Measurements from ENCODE around the gene PLK3.
A peak's percentile ranks its signal among the peaks of the same experiment; 100 is the strongest.
"Not testable (repeated sequence)": the region's sequence is repeated elsewhere in the genome, so short reads cannot be mapped to it uniquely, and the experiment has no call there.

The PLK3 gene

DNA sequence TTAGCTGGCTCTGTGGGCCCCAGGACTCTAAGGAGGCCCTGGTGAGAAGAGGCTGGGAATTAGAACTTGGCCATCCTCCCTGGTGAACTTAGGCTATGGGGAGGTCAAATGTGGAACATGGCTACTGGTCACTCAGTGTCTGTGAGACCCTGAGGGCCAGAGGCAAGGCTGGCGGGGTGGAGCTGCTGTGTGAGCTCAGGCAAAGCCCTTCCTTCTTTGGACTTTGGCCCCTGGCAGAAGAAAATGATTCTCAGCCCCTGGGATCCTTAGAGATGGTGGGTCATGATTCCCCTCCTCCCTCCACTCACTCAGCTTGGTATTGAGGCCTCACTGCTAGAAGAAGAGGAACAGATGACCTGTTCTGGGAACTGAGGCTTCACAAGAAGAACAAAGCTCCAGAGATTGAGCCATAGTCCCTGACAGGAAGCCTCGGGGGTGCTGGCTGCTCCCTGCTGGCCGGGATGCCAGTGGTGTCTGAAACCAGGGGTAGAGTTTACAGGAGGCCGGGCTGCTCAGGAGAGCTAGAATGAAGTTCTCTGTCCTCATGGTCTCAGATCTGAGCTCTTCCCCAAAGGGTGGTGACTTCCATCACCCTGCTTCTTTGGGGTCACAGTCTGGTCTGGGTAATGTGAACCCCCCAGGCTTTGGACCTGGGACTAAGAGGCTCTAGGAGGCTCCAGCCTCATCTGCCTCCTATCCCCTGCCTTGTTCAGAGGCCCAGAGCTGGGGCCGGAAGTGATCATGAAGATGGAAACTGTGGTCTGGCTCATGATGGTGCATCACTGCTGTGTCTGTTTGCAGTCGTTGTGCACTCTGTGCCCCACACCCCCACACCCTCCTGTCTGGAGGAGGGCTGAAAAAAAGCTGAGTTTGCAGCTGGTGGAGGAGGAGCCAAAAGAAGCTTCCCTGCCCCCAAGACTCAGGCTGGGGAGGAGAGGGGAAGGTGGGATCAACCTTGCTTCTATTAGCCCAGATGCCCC lies 9.1 kb downstream of the PLK3 start:
- DNase-seq = peak; percentile 82 to 88 (median 83)
- H3K36me3 ChIP-seq (ENCODE audit: control insufficient read depth, insufficient read depth, low read length) = peaks cover 25% of the 10 kb centered on the region
- peaks cover 77% of the 10 kb centered on the region for H3K4me1 ChIP-seq (ENCODE audit: control insufficient read depth, insufficient read depth, low read length, poor library complexity, severe bottlenecking)
- H3K4me3 ChIP-seq (ENCODE audit: insufficient read depth, low read depth, low read length, poor library complexity, severe bottlenecking) = peak overlapping the region; percentile 24
- H3K27ac ChIP-seq (ENCODE audit: insufficient read depth, low read length, poor library complexity, severe bottlenecking) = peak overlapping the region; percentile 98
- no peaks in the 10 kb centered on the region for H3K9me3 ChIP-seq (ENCODE audit: control insufficient read depth, low read length)
- H3K27me3 ChIP-seq (replicated peaks; ENCODE audit: control insufficient read depth, insufficient read depth, low read length, poor library complexity, severe bottlenecking) = no peaks in the 10 kb centered on the region

DNA sequence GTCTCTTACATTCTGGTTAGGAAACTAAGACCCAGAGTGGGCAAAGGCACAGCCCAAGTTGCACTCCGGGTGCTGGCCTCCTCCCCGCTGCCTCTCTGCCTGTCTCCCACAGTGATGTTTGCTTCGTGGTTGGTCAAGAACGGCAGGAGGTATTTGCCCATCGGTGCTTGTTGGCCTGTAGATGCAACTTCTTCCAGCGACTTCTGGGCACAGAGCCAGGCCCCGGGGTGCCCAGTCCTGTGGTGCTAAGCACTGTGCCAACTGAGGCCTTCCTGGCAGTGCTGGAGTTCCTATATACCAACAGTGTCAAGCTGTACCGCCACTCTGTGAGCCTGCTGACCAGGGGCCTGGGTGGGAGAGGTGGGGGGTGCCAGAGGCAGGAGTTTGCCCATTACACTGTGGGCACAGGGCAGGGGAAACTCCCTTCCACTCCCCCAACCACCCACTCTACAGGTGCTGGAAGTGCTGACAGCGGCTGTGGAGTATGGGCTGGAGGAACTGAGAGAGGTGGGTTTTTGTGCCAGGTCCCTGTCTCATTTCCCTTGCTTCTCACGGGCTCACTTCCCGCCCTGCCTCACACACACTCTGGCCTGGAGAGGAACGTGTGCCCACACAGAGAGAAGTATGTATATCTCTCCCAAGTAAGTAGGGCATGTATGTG lies 10.1 kb downstream of the PLK3 start:
- H3K27me3 ChIP-seq (replicated peaks; ENCODE audit: control insufficient read depth, insufficient read depth, low read length, poor library complexity, severe bottlenecking) = no peaks in the 10 kb centered on the region
- H3K27ac ChIP-seq (ENCODE audit: insufficient read depth, low read length, poor library complexity, severe bottlenecking) = peak overlapping the region; percentile 98
- peaks cover 77% of the 10 kb centered on the region for H3K4me1 ChIP-seq (ENCODE audit: control insufficient read depth, insufficient read depth, low read length, poor library complexity, severe bottlenecking)
- peak in 2 of 3 donors; percentile 31 to 38 for DNase-seq
- H3K4me3 ChIP-seq (ENCODE audit: insufficient read depth, low read depth, low read length, poor library complexity, severe bottlenecking) = no peak overlapping the region
- peaks cover 14% of the 10 kb centered on the region for H3K36me3 ChIP-seq (ENCODE audit: control insufficient read depth, insufficient read depth, low read length)
- no peaks in the 10 kb centered on the region for H3K9me3 ChIP-seq (ENCODE audit: control insufficient read depth, low read length)

DNA sequence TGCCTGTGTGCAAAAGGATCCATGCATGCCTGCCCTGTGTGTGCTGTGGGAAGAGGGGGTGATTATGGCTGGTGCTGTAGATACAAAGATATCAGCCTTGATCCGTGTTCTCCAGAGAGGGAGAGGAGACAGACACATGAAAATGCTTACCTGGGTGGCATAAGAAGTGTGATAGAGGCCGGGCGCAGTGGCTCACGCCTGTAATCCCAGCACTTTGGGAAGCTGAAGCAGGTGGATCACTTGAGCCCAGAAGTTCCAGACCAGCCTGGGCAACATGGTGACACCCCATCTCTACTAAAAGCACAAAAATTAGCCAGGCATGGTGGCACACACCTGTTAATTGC lies 10.6 kb downstream of the PLK3 start:
- H3K27ac ChIP-seq (ENCODE audit: insufficient read depth, low read length, poor library complexity, severe bottlenecking) = peak overlapping the region; percentile 98
- peaks cover 77% of the 10 kb centered on the region for H3K4me1 ChIP-seq (ENCODE audit: control insufficient read depth, insufficient read depth, low read length, poor library complexity, severe bottlenecking)
- H3K4me3 ChIP-seq (ENCODE audit: insufficient read depth, low read depth, low read length, poor library complexity, severe bottlenecking); DNase-seq; H3K36me3 ChIP-seq (ENCODE audit: control insufficient read depth, insufficient read depth, low read length); H3K27me3 ChIP-seq (replicated peaks; ENCODE audit: control insufficient read depth, insufficient read depth, low read length, poor library complexity, severe bottlenecking); H3K9me3 ChIP-seq (ENCODE audit: control insufficient read depth, low read length): not testable (repeated sequence)

DNA sequence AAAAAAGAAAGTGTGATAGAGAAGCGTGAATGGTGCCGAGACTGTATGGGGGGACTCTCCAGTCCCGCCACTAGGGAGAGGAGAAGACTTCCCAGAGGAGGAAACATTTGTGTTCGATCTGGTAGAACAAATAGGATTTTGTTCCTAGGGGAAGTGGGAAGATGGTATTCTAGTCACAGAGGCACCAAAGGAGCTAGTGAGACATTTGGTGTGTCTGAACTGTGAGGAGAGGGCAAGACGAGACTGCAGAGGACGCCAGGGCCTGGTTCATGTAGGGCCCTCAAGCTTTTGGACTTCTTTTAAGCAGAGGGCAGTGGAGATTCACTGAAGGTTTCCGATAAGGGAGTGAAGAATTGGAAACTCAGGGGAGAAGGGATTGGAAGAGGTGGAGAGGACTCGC lies 11.1 kb downstream of the PLK3 start:
- no peaks in the 10 kb centered on the region for H3K27me3 ChIP-seq (replicated peaks; ENCODE audit: control insufficient read depth, insufficient read depth, low read length, poor library complexity, severe bottlenecking)
- H3K4me3 ChIP-seq (ENCODE audit: insufficient read depth, low read depth, low read length, poor library complexity, severe bottlenecking) = no peak overlapping the region
- peaks cover 7% of the 10 kb centered on the region for H3K36me3 ChIP-seq (ENCODE audit: control insufficient read depth, insufficient read depth, low read length)
- H3K4me1 ChIP-seq (ENCODE audit: control insufficient read depth, insufficient read depth, low read length, poor library complexity, severe bottlenecking) = peaks cover 72% of the 10 kb centered on the region
- no peaks in the 10 kb centered on the region for H3K9me3 ChIP-seq (ENCODE audit: control insufficient read depth, low read length)
- H3K27ac ChIP-seq (ENCODE audit: insufficient read depth, low read length, poor library complexity, severe bottlenecking) = peak overlapping the region; percentile 98
- DNase-seq = no peak

DNA sequence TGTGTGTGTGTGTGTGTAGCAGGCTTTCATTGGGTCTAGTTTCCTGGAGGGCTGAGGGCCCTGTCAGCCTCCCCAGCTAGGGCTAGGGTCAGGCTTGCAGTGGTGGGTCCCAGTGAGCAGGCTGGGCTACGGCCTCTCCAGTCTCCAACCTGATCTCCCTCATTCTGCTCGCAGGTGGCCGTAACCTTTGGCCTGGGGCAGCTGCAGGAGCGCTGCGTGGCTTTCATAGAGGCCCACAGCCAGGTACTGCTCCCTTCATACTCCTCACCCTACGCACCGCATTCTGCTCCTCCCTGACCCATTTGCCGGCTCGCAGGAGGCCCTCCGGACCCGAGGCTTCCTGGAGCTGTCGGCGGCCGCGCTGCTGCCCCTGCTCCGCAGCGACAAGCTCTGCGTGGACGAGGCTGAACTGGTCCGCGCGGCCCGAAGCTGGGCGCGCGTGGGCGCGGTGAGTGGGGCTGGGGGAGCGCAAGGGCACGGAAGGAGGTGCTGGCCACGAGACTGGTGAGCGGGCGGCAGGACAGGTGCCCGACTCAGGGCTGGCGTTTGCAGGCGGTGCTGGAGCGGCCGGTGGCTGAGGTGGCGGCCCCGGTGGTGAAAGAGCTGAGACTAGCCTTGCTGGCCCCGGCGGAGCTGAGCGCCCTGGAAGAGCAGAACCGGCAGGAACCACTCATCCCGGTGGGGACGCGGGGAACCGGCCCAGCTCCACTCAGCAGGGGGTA lies 12.8 kb downstream of the PLK3 start:
- Histone ChIP-seq H3K4me3 (ENCODE audit: insufficient read depth, low read depth, low read length, poor library complexity, severe bottlenecking) (peak overlapping the region; percentile 52), H3K4me1 (ENCODE audit: control insufficient read depth, insufficient read depth, low read length, poor library complexity, severe bottlenecking) (peaks cover 54% of the 10 kb centered on the region), H3K9me3 (ENCODE audit: control insufficient read depth, low read length) (no peaks in the 10 kb centered on the region), H3K27ac (ENCODE audit: insufficient read depth, low read length, poor library complexity, severe bottlenecking) (peak overlapping the region; percentile 71), H3K27me3 (replicated peaks; ENCODE audit: control insufficient read depth, insufficient read depth, low read length, poor library complexity, severe bottlenecking) (no peaks in the 10 kb centered on the region), H3K36me3 (ENCODE audit: control insufficient read depth, insufficient read depth, low read length) (no peaks in the 10 kb centered on the region)
- no peak for DNase-seq

DNA sequence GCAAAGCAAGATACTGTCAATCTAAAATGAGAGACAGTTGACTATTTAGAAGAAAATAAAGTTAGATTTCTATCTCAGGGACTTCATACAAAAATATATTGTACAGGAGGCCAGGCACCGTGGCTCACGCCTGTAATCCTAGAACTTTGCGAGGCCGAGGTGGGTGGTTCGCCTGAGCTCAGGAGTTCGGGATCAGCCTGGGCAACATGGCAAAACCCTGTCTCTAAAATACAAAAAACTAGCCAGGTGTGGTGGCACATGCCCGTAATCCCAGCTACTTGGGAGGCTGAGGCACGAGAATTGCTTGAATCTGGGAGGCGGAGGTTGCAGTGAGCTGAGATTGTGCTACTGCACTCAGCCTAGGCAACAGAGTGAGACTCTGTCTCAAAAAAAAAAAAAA lies 15.7 kb downstream of the PLK3 start:
- peaks cover 31% of the 10 kb centered on the region for H3K4me1 ChIP-seq (ENCODE audit: control insufficient read depth, insufficient read depth, low read length, poor library complexity, severe bottlenecking)

DNA sequence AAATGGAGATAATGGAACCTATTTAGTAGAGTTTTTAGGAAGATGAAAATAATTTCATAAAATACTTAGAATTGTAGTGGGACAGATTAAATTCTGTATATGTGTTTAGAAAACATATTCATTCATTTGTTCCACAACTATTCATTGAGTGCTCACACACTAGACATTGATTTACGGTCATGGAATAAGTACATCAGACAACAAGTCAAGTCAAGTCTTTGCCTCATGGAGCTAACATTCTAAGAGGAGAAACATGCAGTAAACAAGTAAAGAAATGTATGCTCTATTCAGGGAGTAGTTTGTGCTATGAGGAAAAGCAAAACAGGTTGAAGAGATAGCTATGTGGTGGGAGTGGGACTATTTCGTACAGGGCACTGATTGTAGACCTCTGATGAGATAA lies 17.1 kb downstream of the PLK3 start:
- no peaks in the 10 kb centered on the region for H3K9me3 ChIP-seq (ENCODE audit: control insufficient read depth, low read length)
- H3K4me1 ChIP-seq (ENCODE audit: control insufficient read depth, insufficient read depth, low read length, poor library complexity, severe bottlenecking) = peaks cover 18% of the 10 kb centered on the region
- H3K27ac ChIP-seq (ENCODE audit: insufficient read depth, low read length, poor library complexity, severe bottlenecking) = no peak overlapping the region
- no peak overlapping the region for H3K4me3 ChIP-seq (ENCODE audit: insufficient read depth, low read depth, low read length, poor library complexity, severe bottlenecking)
- DNase-seq = no peak
- no peaks in the 10 kb centered on the region for H3K27me3 ChIP-seq (replicated peaks; ENCODE audit: control insufficient read depth, insufficient read depth, low read length, poor library complexity, severe bottlenecking)
- no peaks in the 10 kb centered on the region for H3K36me3 ChIP-seq (ENCODE audit: control insufficient read depth, insufficient read depth, low read length)

More for the DNA sequence above, 15.7 kb downstream of the PLK3 start:
- not testable (repeated sequence) for H3K36me3 ChIP-seq (ENCODE audit: control insufficient read depth, insufficient read depth, low read length); H3K27me3 ChIP-seq (replicated peaks; ENCODE audit: control insufficient read depth, insufficient read depth, low read length, poor library complexity, severe bottlenecking); H3K4me3 ChIP-seq (ENCODE audit: insufficient read depth, low read depth, low read length, poor library complexity, severe bottlenecking); H3K27ac ChIP-seq (ENCODE audit: insufficient read depth, low read length, poor library complexity, severe bottlenecking); DNase-seq; H3K9me3 ChIP-seq (ENCODE audit: control insufficient read depth, low read length)

DNA sequence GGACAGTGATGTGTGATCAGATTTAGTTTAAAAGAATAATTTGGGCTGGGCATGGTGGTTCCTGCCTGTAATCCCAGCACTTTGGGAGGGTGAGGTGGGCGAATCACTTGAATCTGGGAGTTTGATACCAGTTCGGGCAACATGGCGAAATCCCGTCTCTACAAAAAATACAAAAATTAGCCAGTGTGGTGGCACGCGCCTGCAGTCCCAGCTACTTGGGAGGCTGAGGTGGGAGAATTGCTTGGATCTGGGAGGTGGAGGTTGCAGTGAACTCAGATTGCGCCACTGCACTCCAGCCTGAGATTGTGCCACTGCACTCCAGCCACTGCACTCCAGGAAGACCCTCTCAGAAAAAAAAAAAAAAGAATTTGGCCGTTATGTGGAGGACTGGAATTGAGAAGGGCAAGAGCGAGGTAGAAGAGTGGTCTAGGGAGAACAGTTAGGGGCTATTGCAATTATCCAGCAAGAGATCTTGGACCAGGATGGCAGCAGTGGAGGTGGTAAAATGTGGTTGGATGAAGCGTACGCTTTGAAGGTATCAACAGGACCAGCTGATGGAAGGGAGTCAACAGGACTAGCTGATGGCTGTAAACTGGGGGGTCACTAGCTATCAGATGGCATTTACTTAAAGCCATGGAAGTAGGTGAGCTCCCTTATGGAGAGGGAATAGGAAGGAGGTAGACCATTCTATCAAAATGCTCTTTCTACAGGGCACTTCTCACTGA lies 17.8 kb downstream of the PLK3 start:
- no peaks in the 10 kb centered on the region for H3K36me3 ChIP-seq (ENCODE audit: control insufficient read depth, insufficient read depth, low read length)
- no peak overlapping the region for H3K4me3 ChIP-seq (ENCODE audit: insufficient read depth, low read depth, low read length, poor library complexity, severe bottlenecking)
- peaks cover 15% of the 10 kb centered on the region for H3K4me1 ChIP-seq (ENCODE audit: control insufficient read depth, insufficient read depth, low read length, poor library complexity, severe bottlenecking)
- H3K27ac ChIP-seq (ENCODE audit: insufficient read depth, low read length, poor library complexity, severe bottlenecking) = no peak overlapping the region
- no peaks in the 10 kb centered on the region for H3K27me3 ChIP-seq (replicated peaks; ENCODE audit: control insufficient read depth, insufficient read depth, low read length, poor library complexity, severe bottlenecking)
- DNase-seq = no peak
- no peaks in the 10 kb centered on the region for H3K9me3 ChIP-seq (ENCODE audit: control insufficient read depth, low read length)

DNA sequence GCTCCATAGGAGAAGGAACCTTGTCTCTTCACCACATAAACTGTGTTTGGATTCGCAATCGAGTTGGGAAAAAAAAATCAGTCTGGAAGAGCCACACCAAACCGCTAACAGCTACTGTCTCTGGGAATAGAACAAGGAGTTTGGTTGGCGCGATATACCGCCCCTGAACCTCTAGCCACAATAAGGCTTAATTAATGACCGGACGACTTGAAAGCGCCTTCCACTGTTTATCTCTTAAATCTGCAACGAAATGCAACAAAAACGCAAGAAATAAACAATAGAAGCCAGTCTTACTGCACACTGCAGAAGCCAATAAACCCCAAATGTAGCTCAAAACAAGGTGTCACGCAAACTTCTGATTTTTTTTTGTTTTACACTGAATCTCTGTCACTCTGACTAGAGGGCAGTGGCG lies 19.0 kb downstream of the PLK3 start:
- Histone ChIP-seq H3K27ac (ENCODE audit: insufficient read depth, low read length, poor library complexity, severe bottlenecking) (peak overlapping the region; percentile 97), H3K27me3 (replicated peaks; ENCODE audit: control insufficient read depth, insufficient read depth, low read length, poor library complexity, severe bottlenecking) (no peaks in the 10 kb centered on the region), H3K9me3 (ENCODE audit: control insufficient read depth, low read length) (no peaks in the 10 kb centered on the region), H3K36me3 (ENCODE audit: control insufficient read depth, insufficient read depth, low read length) (no peaks in the 10 kb centered on the region), H3K4me1 (ENCODE audit: control insufficient read depth, insufficient read depth, low read length, poor library complexity, severe bottlenecking) (peaks cover 6% of the 10 kb centered on the region), H3K4me3 (ENCODE audit: insufficient read depth, low read depth, low read length, poor library complexity, severe bottlenecking) (peak overlapping the region; percentile 62)
- DNase-seq = no peak

Measured in effector memory CD4-positive, alpha-beta T cell (primary cell).